Transverse colon (tissue), 4 donors: ENCODE results near the gene LALBA.

Experiments
- EP300 ChIP-seq: sonication (generic); formaldehyde crosslinking; IDR thresholded peaks from one replicate; pipeline ENCODE4 v1.6.1; 2017; ENCODE audit warnings: antibody characterized with exemption, low read depth
- POLR2AphosphoS5 ChIP-seq, 3 donors: sonication (generic); formaldehyde crosslinking; IDR thresholded peaks; one replicate each; pipeline ENCODE4 v1.6.1; 2016; ENCODE audit warnings: antibody characterized with exemption in 3 of 3
- TF ChIP-seq, protein P1 (sequence below), 5 experiments: fragments of 200-600 bp in 3 of 5; fragments of 450-650 bp in 2 of 5; sonication (generic) in 3 of 5; IDR thresholded peaks; 1 replicate in 2 of 5; 2 replicates in 3 of 5; pipeline ENCODE4 v1.5.1; 2016 to 2017; ENCODE audit warnings: antibody characterized with exemption in 5 of 5, inconsistent platforms in 3 of 5, mild to moderate bottlenecking in 2 of 5, moderate library complexity in 1 of 5

GRCh38 chr12:48592591-48593086 is 22.8 kb upstream of the LALBA start:
- no peak for TF ChIP-seq EP300
- TF ChIP-seq, protein P1, sequence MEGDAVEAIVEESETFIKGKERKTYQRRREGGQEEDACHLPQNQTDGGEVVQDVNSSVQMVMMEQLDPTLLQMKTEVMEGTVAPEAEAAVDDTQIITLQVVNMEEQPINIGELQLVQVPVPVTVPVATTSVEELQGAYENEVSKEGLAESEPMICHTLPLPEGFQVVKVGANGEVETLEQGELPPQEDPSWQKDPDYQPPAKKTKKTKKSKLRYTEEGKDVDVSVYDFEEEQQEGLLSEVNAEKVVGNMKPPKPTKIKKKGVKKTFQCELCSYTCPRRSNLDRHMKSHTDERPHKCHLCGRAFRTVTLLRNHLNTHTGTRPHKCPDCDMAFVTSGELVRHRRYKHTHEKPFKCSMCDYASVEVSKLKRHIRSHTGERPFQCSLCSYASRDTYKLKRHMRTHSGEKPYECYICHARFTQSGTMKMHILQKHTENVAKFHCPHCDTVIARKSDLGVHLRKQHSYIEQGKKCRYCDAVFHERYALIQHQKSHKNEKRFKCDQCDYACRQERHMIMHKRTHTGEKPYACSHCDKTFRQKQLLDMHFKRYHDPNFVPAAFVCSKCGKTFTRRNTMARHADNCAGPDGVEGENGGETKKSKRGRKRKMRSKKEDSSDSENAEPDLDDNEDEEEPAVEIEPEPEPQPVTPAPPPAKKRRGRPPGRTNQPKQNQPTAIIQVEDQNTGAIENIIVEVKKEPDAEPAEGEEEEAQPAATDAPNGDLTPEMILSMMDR (IDR thresholded peaks at IDR 0.05) = no peak
- no peak for TF ChIP-seq POLR2AphosphoS5 (IDR thresholded peaks at IDR 0.05)
